GM19239 (cell line): Measurements from ENCODE around the gene GPR158.

Experiments used
- DNase-seq: peaks from one replicate; pipeline ENCODE4 v3.0.0; 2011; ENCODE audit warnings: low spot score; ENCODE audit not compliant: insufficient read length
- FAIRE-seq: peaks from 2 replicates; lab custom pipeline; 2011; peaks lifted over from hg19 to GRCh38; lab: Jason Lieb, UNC

The GPR158 gene

DNA sequence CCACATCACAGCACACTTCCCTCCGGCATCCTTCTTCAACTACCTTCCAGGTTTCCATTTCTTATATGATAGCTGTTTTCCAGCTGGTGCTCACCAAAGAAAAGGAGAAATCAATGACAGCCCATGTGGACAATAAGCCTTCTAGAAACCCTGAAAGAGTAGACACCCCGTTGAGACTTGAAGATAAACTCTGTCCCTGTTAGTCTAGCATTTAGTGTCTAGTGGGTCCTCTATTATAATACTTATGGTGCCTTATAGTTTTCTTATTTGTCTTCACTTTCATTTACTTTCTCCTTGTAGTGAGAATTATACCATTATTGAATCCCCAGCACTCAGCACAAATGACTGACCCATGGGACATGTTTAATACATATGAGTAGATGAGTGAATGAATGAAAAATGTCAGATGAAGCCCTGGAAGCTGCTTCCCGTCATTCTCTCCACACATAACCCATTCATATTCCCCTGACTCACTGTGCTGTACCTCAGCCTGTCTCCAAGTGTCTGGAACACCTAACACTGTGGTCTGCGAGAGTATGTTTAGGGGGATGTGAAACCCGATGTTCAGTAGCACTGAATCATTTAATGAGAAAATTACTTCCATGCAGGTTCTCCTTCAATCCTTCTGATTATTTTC lies 377.6 kb downstream of the GPR158 start:
- DNase-seq (no peak), FAIRE-seq (no peak)

DNA sequence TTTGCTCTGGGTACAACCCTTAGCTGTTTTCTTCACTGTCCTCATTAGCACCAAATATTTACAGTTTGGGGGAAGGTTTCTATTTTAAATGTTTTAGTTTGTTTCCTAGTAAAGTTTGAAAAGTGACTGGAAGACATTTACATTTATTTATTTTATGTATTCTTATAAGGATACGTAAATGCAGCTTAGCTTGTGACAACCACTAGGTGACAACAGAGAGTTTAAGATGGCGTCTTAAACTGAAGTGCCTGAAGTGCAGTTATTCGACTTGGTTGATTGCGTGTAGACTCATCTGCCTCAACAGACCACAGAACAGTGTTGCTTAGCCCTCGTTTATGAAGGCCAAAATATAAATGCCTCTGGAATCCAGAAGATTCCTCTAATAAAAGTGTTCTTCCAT lies 381.1 kb downstream of the GPR158 start:
- FAIRE-seq (no peak), DNase-seq (no peak)

DNA sequence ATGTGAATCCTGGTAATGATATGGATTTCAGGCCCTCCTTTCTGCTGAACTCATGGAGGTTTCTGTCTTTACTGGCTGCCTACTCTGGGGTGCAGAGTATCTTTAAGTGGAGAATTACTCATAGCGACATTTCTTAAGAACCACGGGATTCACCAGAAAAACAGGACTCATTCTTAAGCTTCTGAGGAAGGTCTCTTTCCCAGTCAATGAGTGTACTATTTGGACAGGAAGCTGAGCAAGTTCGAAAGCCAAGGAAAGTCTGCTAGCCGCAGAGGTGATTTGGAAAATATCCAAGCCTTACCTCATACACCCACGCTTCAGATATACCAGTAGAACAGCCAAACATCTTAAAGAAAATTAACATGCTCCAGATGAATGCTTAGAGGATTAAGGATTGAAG lies 381.7 kb downstream of the GPR158 start:
- no peak for DNase-seq
- FAIRE-seq: no peak

DNA sequence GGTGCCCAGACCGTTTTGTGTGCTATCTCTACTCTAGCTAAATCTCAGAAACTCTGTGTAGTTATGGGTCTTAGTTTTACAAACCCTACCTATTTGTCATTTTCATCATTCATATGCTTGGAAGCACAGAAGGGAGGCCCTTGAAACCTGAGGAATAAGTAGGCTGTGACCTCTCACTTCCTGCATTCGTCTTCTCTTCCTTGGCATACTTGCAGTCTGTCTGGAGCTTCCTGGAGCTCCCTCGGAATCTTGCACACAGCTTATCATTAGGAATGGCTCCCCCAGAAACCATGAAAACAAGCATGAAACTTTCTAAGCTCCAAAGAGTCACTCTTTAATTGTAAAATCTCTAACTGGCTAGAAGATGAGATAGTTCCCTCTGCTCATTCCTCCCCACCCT lies 382.3 kb downstream of the GPR158 start:
- FAIRE-seq (no peak), DNase-seq (no peak)

GRCh38 chr10:25561758-25562157 lies 387.0 kb downstream of the GPR158 start:
- no peak for DNase-seq
- FAIRE-seq: no peak

DNA sequence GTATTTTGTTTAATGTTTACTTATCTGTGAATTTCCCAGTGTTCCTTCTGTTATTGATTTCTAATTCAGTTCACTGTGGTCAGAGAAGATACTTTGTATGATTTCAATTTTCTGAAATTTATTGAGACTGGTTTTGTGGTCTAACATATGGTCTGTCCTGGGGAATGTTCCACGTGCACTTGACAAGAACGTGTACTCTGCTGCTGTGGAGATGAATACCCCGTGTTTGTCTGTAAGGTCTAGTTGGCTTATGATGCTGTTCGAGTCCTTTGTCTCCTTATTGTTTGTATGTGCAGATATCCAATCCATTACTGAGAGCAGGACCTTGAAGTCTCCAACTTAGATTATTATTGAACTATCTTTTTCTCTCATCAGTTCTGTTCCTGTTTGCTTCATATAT lies 387.7 kb downstream of the GPR158 start:
- FAIRE-seq: no peak
- DNase-seq: no peak

DNA sequence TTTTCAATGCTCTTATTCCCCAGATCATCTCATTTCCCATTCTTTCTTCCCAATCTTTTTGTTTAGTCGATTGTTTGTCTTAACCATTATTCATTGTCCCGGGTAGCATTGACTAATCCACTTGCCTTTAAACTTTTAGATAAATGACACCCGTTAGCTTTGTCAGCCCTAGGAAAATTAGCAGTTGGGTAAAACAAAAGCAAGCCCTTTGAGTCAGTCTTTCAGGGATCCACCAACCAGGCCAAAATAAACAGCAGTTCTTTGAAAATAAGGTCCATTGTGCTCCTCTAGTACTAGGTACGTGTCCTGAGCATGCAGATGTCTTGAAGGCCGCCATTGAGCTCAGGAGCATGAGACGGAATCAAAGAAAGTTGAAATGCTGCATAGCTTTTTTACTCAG lies 389.6 kb downstream of the GPR158 start:
- DNase-seq: no peak
- no peak for FAIRE-seq

DNA sequence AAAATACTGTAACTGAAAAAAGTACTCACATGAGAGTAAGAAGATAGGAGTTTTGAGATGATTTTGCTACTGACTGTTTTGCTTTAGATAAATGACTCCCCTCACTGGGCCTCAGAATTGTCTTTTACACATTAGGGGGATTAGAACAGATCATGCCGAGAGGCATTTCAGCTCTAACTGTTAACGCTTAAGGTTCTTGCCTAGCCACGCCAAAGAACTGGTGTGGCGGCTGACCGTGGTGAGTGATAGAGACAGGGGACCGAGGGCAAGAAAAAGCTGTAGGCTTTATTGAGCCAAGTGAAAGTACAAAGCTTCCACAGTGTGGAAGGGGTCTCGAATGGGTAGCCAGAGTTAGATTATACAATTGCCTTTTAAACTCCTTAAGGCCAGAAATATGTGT lies 390.8 kb downstream of the GPR158 start:
- FAIRE-seq: no peak
- no peak for DNase-seq

DNA sequence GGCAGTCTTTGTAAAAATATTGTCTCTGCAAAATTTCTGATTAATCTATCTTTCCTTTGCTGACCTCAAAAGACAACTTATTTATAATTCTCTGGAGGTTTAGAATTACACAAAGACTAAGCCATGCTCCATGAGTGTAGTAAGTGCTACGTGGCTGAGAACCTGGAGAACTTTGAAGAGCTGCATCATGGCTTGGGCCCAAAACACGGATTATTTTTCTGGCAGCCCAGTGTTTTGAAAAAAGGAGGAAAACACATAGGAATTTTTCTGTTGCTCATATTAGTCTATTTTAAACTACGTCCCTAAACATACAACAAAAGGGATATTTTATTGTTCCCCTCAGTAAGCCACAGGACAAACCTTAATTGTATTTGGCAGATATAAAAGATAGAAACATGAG lies 398.5 kb downstream of the GPR158 start:
- DNase-seq (no peak), FAIRE-seq (no peak)

GRCh38 chr10:25575343-25575742 lies 400.5 kb downstream of the GPR158 start:
- no peak for DNase-seq
- FAIRE-seq: no peak

GRCh38 chr10:25578061-25578460 lies 403.3 kb downstream of the GPR158 start:
- no peak for FAIRE-seq
- DNase-seq: no peak

DNA sequence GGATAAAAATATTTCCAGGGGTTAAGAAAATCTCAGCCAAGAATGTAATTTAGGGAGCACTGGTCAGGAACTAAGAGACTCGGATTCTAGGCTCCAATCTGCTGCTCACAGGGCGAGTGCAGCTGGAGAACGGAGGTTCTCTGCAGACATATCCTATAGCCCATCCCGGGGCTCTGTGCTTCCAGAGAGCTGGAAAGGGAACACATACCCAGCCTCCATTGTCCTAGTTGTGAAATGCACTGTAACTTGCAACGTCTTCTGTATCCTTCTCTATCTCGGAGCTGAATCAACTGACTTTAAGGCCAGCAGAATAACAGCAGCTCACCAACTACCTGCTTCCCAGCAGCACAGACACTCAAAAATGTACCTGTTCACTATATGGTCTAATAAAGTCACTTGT lies 408.2 kb downstream of the GPR158 start:
- no peak for DNase-seq
- no peak for FAIRE-seq

DNA sequence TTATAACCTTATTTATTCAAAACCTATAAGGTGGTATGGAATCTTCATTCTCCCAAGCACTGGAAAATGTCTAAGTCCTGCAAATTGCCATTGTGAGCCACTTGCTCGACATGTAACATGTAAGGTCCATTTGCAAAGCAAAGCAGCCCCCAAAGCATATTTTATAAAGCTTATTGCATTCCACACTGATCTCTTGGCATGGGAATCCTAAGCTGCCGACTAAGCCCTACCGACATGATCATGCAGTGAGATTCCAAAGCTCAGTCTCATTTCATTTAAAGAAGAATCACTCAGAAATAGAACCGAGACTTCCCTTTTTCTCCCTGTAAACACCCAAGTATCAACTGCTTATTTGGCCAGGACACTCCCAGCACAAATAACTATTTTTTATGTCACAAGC lies 425.9 kb downstream of the GPR158 start:
- DNase-seq (no peak), FAIRE-seq (no peak)

GRCh38 chr10:25604591-25604990 lies 429.8 kb downstream of the GPR158 start:
- DNase-seq (no peak), FAIRE-seq (no peak)

DNA sequence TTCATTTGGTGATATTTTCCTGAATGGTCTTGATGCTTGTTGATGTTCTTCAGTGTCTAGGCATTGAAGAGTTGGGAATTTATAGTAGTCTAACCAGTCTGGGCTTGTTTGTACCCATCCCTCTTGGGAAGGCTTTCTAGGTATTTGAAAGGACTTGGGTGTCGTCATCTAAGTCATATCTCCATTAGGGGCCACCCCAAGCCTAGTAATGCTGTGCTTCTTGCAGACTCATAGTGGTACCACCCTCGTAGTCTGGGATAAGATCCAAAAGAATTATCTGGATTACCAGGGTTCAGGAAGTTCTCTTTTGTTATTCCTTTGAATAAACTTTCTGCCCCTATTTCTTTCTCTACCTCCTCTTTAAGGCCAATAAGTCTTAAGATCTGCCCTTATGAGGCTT lies 439.9 kb downstream of the GPR158 start:
- FAIRE-seq (no peak), DNase-seq (no peak)

DNA sequence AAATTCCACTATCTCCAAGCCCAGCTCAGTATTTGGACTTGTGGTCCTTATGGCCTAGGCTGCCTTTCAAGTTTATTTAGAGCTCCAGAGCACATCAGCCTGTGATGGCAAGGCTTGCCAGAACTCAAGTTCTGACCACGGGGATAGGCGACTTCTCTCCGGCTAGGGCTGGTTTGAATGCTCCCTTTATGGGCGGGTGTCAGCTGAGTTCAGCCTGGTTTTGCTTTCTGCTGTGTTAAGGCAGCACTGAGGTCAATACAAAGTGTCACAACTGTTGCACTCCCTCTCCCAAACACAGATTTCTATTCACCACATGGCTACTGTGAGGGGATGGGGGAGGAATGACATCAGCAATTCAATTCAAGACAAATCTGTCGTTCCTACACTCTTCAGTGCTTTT lies 441.1 kb downstream of the GPR158 start:
- DNase-seq (no peak), FAIRE-seq (no peak)

DNA sequence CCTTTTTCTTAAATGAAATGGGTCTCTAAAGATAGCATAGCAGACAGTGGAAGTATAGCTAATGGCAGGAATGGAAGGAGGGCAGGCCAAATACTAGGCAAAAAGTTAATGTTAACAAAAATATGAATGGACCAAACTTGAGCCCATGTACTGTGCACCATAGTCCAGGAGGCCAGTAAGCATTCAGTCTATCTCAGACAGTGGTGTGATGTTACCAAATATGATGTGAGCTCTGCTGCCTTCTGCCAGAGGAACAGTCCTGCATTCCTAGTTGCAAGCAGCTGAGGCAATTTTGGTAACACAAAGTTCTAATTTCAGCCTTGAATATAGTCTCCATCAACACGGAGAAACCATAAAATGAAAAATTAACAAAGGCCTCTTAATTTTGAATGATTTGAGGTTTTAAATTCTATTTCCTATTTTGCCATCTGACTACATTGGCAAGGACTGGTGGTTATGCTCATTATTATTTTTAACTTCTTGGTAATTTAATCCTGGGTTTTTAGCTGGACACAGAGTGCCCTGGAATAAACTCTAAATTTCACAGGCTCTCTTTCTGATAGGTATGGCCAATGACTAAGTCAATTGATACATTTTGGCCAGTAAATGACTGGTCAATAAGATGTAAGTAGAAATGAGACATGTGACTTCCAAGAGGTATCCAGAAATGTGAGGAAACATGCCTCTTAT lies 442.2 kb downstream of the GPR158 start:
- FAIRE-seq (no peak), DNase-seq (no peak)

- FAIRE-seq (no peak), DNase-seq (no peak)
Observed at GRCh38 chr10:25627606-25628005, 452.8 kb downstream of the GPR158 start.

DNA sequence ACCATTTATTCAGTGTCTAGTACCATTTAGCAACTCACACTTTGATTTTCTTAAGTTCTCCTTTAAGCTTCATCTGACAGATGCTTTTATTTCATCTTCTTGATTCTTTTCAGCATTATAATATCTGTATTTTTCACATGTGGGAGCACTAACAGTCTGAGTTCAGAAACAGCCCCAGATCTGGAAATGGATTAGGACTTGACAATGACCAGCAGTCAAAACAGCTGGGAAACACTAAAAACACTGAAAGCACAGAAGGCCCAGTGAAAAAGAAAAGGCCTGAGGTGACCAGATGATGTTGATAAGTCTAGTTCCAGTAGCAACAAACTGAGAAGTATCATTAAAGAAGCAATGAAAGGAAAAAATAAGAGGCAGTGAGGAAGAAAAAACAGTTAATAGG lies 454.5 kb downstream of the GPR158 start:
- no peak for FAIRE-seq
- no peak for DNase-seq

DNA sequence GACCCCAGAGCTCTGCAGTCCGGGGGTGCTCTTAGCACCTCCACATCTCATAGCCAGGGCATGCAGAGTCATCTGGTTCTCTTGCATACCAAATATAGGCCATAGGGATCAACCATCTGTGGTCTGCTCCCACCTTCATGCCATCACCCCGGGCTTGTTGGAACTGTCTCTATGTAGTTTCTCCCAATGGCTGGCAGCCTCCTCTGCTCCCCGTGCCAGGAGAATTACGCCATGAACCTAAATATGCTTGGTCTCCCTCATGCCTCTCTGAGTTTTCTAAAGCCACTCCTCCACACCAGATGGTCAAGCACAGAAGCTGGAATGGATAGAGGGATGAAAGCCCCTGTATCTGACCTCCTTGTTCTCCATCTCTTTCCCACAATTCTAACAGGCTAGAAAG lies 456.7 kb downstream of the GPR158 start:
- DNase-seq (no peak), FAIRE-seq (no peak)

DNA sequence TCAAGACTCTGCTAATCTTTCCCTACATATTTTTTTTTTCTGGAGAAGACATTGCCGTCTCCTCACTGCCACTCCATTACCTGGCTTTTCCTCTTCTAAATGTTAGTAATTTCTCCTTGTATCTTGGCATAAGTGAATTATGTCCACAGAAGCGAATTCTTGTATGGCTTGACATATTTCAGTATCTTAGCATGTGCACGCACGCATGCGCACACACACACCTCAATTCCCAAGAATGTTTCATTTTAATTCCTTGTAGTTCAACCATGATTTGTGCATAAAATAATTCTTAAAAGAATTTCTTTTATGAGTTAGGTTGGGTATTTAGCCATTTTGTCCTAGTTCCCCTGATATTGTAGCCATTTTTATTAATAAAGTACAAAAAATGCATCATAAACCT lies 458.0 kb downstream of the GPR158 start:
- DNase-seq: no peak
- no peak for FAIRE-seq

GRCh38 chr10:25633542-25633941 lies 458.7 kb downstream of the GPR158 start:
- DNase-seq (no peak), FAIRE-seq (no peak)
